Measurements from ENCODE around the gene FNTB. TPM values are rescaled to one million over a fixed set of nuclear protein-coding genes. Genes with fewer than 3 reads are reported as not detected.
"Not testable (repeated sequence)": the region's sequence is repeated elsewhere in the genome, so short reads cannot be mapped to it uniquely, and the experiment has no call there.

The FNTB gene
- total RNA-seq, 1 donor from 2014 or later = 28.6 TPM

GRCh38 chr14:65027127-65027799, 40.6 kb downstream of the FNTB start:
- H3K27me3 Mint-ChIP-seq (ENCODE audit: low read depth) = no peaks in the 10 kb centered on the region
- no peak for DNase-seq (ENCODE audit: low read depth, low spot score)
- H3K9me3 Mint-ChIP-seq = no peaks in the 10 kb centered on the region
- no peak for TF ChIP-seq CTCF (conservative IDR thresholded peaks at IDR 0.05)
- H3K4me3 Mint-ChIP-seq = no peak overlapping the region
- no peak overlapping the region for H3K27ac Mint-ChIP-seq (ENCODE audit: unreplicated experiment)
- peaks cover 9% of the 10 kb centered on the region for H3K36me3 Mint-ChIP-seq (ENCODE audit: low read depth)
- no peaks in the 10 kb centered on the region for H3K4me1 Mint-ChIP-seq

GRCh38 chr14:65028937-65029336, 42.2 kb downstream of the FNTB start:
- Mint-ChIP-seq H3K36me3 (ENCODE audit: low read depth) (peaks cover 13% of the 10 kb centered on the region), H3K9me3 (no peaks in the 10 kb centered on the region), H3K4me3 (no peak overlapping the region), H3K27ac (ENCODE audit: unreplicated experiment) (no peak overlapping the region), H3K27me3 (ENCODE audit: low read depth) (no peaks in the 10 kb centered on the region), H3K4me1 (no peaks in the 10 kb centered on the region)
- DNase-seq (ENCODE audit: low read depth, low spot score) = no peak
- TF ChIP-seq CTCF (conservative IDR thresholded peaks at IDR 0.05) = no peak

- not testable (repeated sequence) for H3K27ac Mint-ChIP-seq (ENCODE audit: unreplicated experiment); H3K9me3 Mint-ChIP-seq; H3K4me3 Mint-ChIP-seq; DNase-seq (ENCODE audit: low read depth, low spot score); H3K27me3 Mint-ChIP-seq (ENCODE audit: low read depth)
- peaks cover 17% of the 10 kb centered on the region for H3K4me1 Mint-ChIP-seq
- peaks cover 13% of the 10 kb centered on the region for H3K36me3 Mint-ChIP-seq (ENCODE audit: low read depth)
These were observed 44.6 kb downstream of the FNTB start for GRCh38 chr14:65031321-65031720.

GRCh38 chr14:65032319-65032718, 45.6 kb downstream of the FNTB start:
- DNase-seq (ENCODE audit: low read depth, low spot score) = no peak
- no peaks in the 10 kb centered on the region for H3K9me3 Mint-ChIP-seq
- peaks cover 17% of the 10 kb centered on the region for H3K4me1 Mint-ChIP-seq
- TF ChIP-seq CTCF (conservative IDR thresholded peaks at IDR 0.05) = no peak
- H3K4me3 Mint-ChIP-seq = no peak overlapping the region
- no peaks in the 10 kb centered on the region for H3K27me3 Mint-ChIP-seq (ENCODE audit: low read depth)
- H3K27ac Mint-ChIP-seq (ENCODE audit: unreplicated experiment) = no peak overlapping the region
- peaks cover 11% of the 10 kb centered on the region for H3K36me3 Mint-ChIP-seq (ENCODE audit: low read depth)

GRCh38 chr14:65033181-65033580, 46.5 kb downstream of the FNTB start:
- peaks cover 17% of the 10 kb centered on the region for H3K4me1 Mint-ChIP-seq
- H3K27me3 Mint-ChIP-seq (ENCODE audit: low read depth) = no peaks in the 10 kb centered on the region
- H3K27ac Mint-ChIP-seq (ENCODE audit: unreplicated experiment) = no peak overlapping the region
- H3K4me3 Mint-ChIP-seq = no peak overlapping the region
- peaks cover 9% of the 10 kb centered on the region for H3K36me3 Mint-ChIP-seq (ENCODE audit: low read depth)
- no peak for TF ChIP-seq CTCF (conservative IDR thresholded peaks at IDR 0.05)
- DNase-seq (ENCODE audit: low read depth, low spot score) = no peak
- H3K9me3 Mint-ChIP-seq = no peaks in the 10 kb centered on the region

DNA sequence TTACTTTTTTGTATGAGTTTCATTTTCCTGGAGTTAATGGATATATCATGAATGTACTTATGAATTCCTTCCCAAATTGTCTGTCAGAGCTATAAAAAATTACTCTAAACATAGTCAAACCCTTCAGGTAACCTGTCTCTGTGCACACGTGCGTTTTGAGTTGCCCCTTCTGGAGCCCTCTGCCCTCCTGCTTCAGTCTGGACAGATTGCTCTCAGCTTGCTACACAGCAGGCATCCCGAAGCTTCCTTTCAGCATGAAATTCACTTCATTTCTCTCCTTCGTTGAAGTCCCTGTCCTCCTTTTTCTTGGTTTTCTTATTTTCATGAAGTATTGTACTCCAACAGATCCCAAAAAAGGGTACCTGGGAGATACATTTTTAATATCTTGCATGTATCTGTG, 47.3 kb downstream of the FNTB start:
- no peaks in the 10 kb centered on the region for H3K9me3 Mint-ChIP-seq
- H3K4me3 Mint-ChIP-seq = no peak overlapping the region
- H3K27ac Mint-ChIP-seq (ENCODE audit: unreplicated experiment) = no peak overlapping the region
- TF ChIP-seq CTCF (conservative IDR thresholded peaks at IDR 0.05) = no peak
- no peaks in the 10 kb centered on the region for H3K27me3 Mint-ChIP-seq (ENCODE audit: low read depth)
- no peak for DNase-seq (ENCODE audit: low read depth, low spot score)
- H3K36me3 Mint-ChIP-seq (ENCODE audit: low read depth) = peaks cover 9% of the 10 kb centered on the region
- peaks cover 17% of the 10 kb centered on the region for H3K4me1 Mint-ChIP-seq

All from neural crest cell (in vitro differentiated cells).